Mucosa of rectum (tissue), 2 donors: ENCODE results near the gene PDGFC.

Source experiments
- H3K27ac ChIP-seq, 2 donors: one replicate each; pipeline ENCODE4 v1.7.0; 2013; ENCODE audit warnings: inconsistent platforms in 2 of 2, low read depth in 2 of 2, low read length in 2 of 2
- H3K27me3 ChIP-seq, 2 donors: one replicate each; pipeline ENCODE4 v1.7.0; 2013; ENCODE audit warnings: low read length in 2 of 2; ENCODE audit not compliant: control insufficient read depth in 2 of 2, insufficient read depth in 2 of 2
- H3K36me3 ChIP-seq, 2 donors: one replicate each; pipeline ENCODE4 v1.7.0; 2013; ENCODE audit warnings: low read length in 2 of 2; ENCODE audit not compliant: control insufficient read depth in 2 of 2, insufficient read depth in 2 of 2
- H3K4me1 ChIP-seq, 2 donors: one replicate each; pipeline ENCODE4 v1.7.0; 2013; ENCODE audit warnings: low read length in 2 of 2, mild to moderate bottlenecking in 1 of 2; ENCODE audit not compliant: control insufficient read depth in 2 of 2, insufficient read depth in 2 of 2
- H3K4me3 ChIP-seq, 2 donors: one replicate each; pipeline ENCODE4 v1.7.0; 2013; ENCODE audit warnings: low read length in 2 of 2
- H3K9ac ChIP-seq, 2 donors: one replicate each; pipeline ENCODE4 v1.7.0; 2013; ENCODE audit warnings: low read length in 2 of 2, low read depth in 1 of 2, mild to moderate bottlenecking in 1 of 2
- H3K9me3 ChIP-seq, 2 donors: one replicate each; pipeline ENCODE4 v1.7.0; 2013; ENCODE audit warnings: low read length in 2 of 2; ENCODE audit not compliant: control insufficient read depth in 2 of 2
- donor health status: healthy.
- donor health status: Normal muscosa, but diverticular disease.

PDGFC gene

GRCh38 chr4:157004279-157005161 lies 32.9 kb upstream of the PDGFC start:
- no peaks in the 10 kb centered on the region for H3K27me3 ChIP-seq
- H3K9ac ChIP-seq: no peak overlapping the region

GRCh38 chr4:156999175-156999517 lies 27.5 kb upstream of the PDGFC start:
- Histone ChIP-seq H3K4me1 (no peaks in the 10 kb centered on the region), H3K27ac (no peak overlapping the region), H3K36me3 (no peaks in the 10 kb centered on the region), H3K27me3 (no peaks in the 10 kb centered on the region), H3K4me3 (no peak overlapping the region), H3K9ac (no peak overlapping the region), H3K9me3 (no peaks in the 10 kb centered on the region)

More at GRCh38 chr4:157004279-157005161, 32.9 kb upstream of the PDGFC start:
- H3K9me3 ChIP-seq: no peaks in the 10 kb centered on the region
- H3K36me3 ChIP-seq: no peaks in the 10 kb centered on the region
- H3K4me1 ChIP-seq: no peaks in the 10 kb centered on the region
- H3K4me3 ChIP-seq: no peak overlapping the region
- no peak overlapping the region for H3K27ac ChIP-seq

GRCh38 chr4:156998500-156999174 lies 27.0 kb upstream of the PDGFC start:
- no peak overlapping the region for H3K4me3 ChIP-seq
- H3K36me3 ChIP-seq: no peaks in the 10 kb centered on the region
- no peaks in the 10 kb centered on the region for H3K27me3 ChIP-seq
- H3K9me3 ChIP-seq: no peaks in the 10 kb centered on the region
- H3K9ac ChIP-seq: no peak overlapping the region
- H3K27ac ChIP-seq: no peak overlapping the region
- no peaks in the 10 kb centered on the region for H3K4me1 ChIP-seq

- Histone ChIP-seq H3K27me3 (no peaks in the 10 kb centered on the region), H3K9ac (no peak overlapping the region), H3K9me3 (no peaks in the 10 kb centered on the region), H3K36me3 (no peaks in the 10 kb centered on the region), H3K4me1 (no peaks in the 10 kb centered on the region), H3K27ac (no peak overlapping the region), H3K4me3 (no peak overlapping the region)
Measured at GRCh38 chr4:156992943-156993342, 21.3 kb upstream of the PDGFC start.

- H3K4me3 ChIP-seq: no peak overlapping the region
- H3K9me3 ChIP-seq: no peaks in the 10 kb centered on the region
- H3K4me1 ChIP-seq: no peaks in the 10 kb centered on the region
- no peak overlapping the region for H3K27ac ChIP-seq
- no peaks in the 10 kb centered on the region for H3K36me3 ChIP-seq
- no peak overlapping the region for H3K9ac ChIP-seq
- H3K27me3 ChIP-seq: no peaks in the 10 kb centered on the region
Measured at GRCh38 chr4:156991161-156991560, 19.6 kb upstream of the PDGFC start.

GRCh38 chr4:156983366-156983765 lies 11.8 kb upstream of the PDGFC start:
- Histone ChIP-seq H3K9me3 (no peaks in the 10 kb centered on the region), H3K4me3 (no peak overlapping the region), H3K9ac (no peak overlapping the region), H3K27ac (no peak overlapping the region), H3K27me3 (no peaks in the 10 kb centered on the region), H3K4me1 (no peaks in the 10 kb centered on the region), H3K36me3 (no peaks in the 10 kb centered on the region)

- no peak overlapping the region for H3K4me3 ChIP-seq
Measured at GRCh38 chr4:156981262-156981769, 9.7 kb upstream of the PDGFC start.

GRCh38 chr4:156977435-156978160 lies 6.0 kb upstream of the PDGFC start:
- H3K4me1 ChIP-seq: no peaks in the 10 kb centered on the region
- H3K27me3 ChIP-seq: no peaks in the 10 kb centered on the region
- H3K36me3 ChIP-seq: no peaks in the 10 kb centered on the region
- H3K9me3 ChIP-seq: no peaks in the 10 kb centered on the region
- no peak overlapping the region for H3K9ac ChIP-seq
- H3K27ac ChIP-seq: no peak overlapping the region
- H3K4me3 ChIP-seq: no peak overlapping the region

More at GRCh38 chr4:156981262-156981769, 9.7 kb upstream of the PDGFC start:
- no peak overlapping the region for H3K27ac ChIP-seq
- H3K4me1 ChIP-seq: no peaks in the 10 kb centered on the region
- H3K9ac ChIP-seq: no peak overlapping the region
- H3K9me3 ChIP-seq: no peaks in the 10 kb centered on the region
- no peaks in the 10 kb centered on the region for H3K36me3 ChIP-seq
- H3K27me3 ChIP-seq: no peaks in the 10 kb centered on the region

GRCh38 chr4:156976147-156976546 lies 4.5 kb upstream of the PDGFC start:
- Histone ChIP-seq H3K9ac (no peak overlapping the region), H3K36me3 (no peaks in the 10 kb centered on the region), H3K27ac (no peak overlapping the region), H3K4me3 (no peak overlapping the region), H3K9me3 (no peaks in the 10 kb centered on the region), H3K4me1 (no peaks in the 10 kb centered on the region), H3K27me3 (no peaks in the 10 kb centered on the region)

GRCh38 chr4:156975686-156976085 lies 4.1 kb upstream of the PDGFC start:
- Histone ChIP-seq H3K9me3 (no peaks in the 10 kb centered on the region), H3K9ac (no peak overlapping the region), H3K27ac (no peak overlapping the region), H3K4me3 (no peak overlapping the region), H3K27me3 (no peaks in the 10 kb centered on the region), H3K4me1 (peaks cover under 1% of the 10 kb centered on the region in 2 donors), H3K36me3 (no peaks in the 10 kb centered on the region)
